ENCODE data around the gene TAOK1.

DNA sequence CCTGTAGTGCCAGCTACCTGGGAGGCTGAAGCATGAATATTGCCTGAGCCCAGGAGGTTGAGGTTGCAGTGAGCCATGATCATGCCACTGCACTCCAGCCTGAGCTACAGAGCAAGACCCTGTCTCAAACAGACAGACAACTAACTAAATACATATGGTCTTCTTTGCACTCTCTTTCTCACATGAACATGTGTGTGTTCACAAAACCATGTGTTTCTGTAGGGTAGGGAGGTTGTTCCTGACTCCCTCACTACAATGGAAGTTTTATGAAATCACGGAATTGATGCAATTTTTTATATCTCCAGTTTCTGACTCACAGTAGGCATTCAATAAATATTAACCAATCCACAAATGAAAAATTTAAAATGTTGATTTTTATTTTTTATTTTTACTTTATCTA is 128.2 kb downstream of the TAOK1 start:
- TF ChIP-seq, protein P1, sequence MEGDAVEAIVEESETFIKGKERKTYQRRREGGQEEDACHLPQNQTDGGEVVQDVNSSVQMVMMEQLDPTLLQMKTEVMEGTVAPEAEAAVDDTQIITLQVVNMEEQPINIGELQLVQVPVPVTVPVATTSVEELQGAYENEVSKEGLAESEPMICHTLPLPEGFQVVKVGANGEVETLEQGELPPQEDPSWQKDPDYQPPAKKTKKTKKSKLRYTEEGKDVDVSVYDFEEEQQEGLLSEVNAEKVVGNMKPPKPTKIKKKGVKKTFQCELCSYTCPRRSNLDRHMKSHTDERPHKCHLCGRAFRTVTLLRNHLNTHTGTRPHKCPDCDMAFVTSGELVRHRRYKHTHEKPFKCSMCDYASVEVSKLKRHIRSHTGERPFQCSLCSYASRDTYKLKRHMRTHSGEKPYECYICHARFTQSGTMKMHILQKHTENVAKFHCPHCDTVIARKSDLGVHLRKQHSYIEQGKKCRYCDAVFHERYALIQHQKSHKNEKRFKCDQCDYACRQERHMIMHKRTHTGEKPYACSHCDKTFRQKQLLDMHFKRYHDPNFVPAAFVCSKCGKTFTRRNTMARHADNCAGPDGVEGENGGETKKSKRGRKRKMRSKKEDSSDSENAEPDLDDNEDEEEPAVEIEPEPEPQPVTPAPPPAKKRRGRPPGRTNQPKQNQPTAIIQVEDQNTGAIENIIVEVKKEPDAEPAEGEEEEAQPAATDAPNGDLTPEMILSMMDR (IDR thresholded peaks at IDR 0.05), result no peak
- no peak for TF ChIP-seq POLR2A (IDR thresholded peaks at IDR 0.05)
